ENCODE measurements around the gene UBN2.

Gene UBN2

GRCh38 chr7:139286144-139286543, 55.1 kb downstream of the UBN2 start (continued):
- TF ChIP-seq ZEB2 (tag by site-specific recombination; IDR thresholded peaks at IDR 0.05): no peak
- TF ChIP-seq HOXC10 (CRISPR knock-in tag; IDR thresholded peaks at IDR 0.05): no peak
- TF ChIP-seq REPIN1 (tag by site-specific recombination; IDR thresholded peaks at IDR 0.05; ENCODE audit: low read depth): no peak
- no peak for TF ChIP-seq ZNF324 (tag by site-specific recombination; IDR thresholded peaks at IDR 0.05)
- no peak for TF ChIP-seq ZNF777 (tag by site-specific recombination; IDR thresholded peaks at IDR 0.05; ENCODE audit: borderline replicate concordance)
- no peak for TF ChIP-seq HOXD13 (CRISPR knock-in tag; IDR thresholded peaks at IDR 0.05; ENCODE audit: borderline replicate concordance)
- no peak for TF ChIP-seq KLF9 (tag by site-specific recombination; IDR thresholded peaks at IDR 0.05; ENCODE audit: low read depth)
- no peak for TF ChIP-seq ZFP41 (tag by site-specific recombination; IDR thresholded peaks at IDR 0.05; ENCODE audit: borderline replicate concordance)

DNA sequence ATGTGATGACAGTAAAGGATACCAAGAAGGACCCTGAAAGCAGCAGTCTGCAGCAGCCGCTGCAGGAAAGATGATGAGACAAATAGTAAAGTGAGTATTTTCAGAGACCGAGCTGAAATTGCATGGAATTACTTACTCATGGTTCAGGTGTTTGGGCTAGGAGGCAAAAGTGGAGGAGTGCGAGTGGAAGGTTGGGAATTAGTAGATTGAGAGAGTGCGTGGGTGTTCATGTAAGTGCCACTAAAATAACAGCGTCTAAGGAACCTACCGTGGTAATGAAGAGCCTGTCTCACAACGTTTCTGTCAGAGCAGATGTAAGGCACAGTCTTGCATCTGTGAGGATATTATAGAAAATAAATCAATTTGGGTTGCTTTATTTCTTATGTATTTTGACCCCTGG, 61.8 kb downstream of the UBN2 start:
- no peaks in the 10 kb centered on the region for H3K9me3 ChIP-seq (ENCODE audit: control insufficient read depth, insufficient read depth, low read depth, low read length)
- ChIA-PET CTCF (no interaction called here), POLR2A (no interaction called here)
- no peak overlapping the region for H3K27ac ChIP-seq (ENCODE audit: extremely low read depth, low read depth, low read length)
- no peak overlapping the region for H3K4me3 ChIP-seq (ENCODE audit: low read depth, low read length)
- H3K4me1 ChIP-seq (ENCODE audit: control insufficient read depth, insufficient read depth, low read length): no peaks in the 10 kb centered on the region
- H3K36me3 ChIP-seq (ENCODE audit: control insufficient read depth in 2 of 2, insufficient read depth in 1 of 2, low read length in 2 of 2): peaks cover 0 to 18% of the 10 kb centered on the region in 2 experiments; a peak in 1 of 3 replicates
- peak; percentile 19; the same call in 1 of the 2 replicates for TF ChIP-seq ZFHX2 (tag by site-specific recombination; conservative IDR thresholded peaks at IDR 0.05)
- TF ChIP-seq SALL2 (tag by site-specific recombination; IDR thresholded peaks at IDR 0.05; ENCODE audit: borderline replicate concordance): no peak
- TF ChIP-seq EGR2 (tag by site-specific recombination; IDR thresholded peaks at IDR 0.05; ENCODE audit: low read depth): 0 out of 2 replicates have a peak, but pooled peaks have one; percentile 24

GRCh38 chr7:139293534-139293933, 62.5 kb downstream of the UBN2 start:
- ChIA-PET POLR2A (interaction anchor here (0.7 kb wide), 1 partner anchor 371 kb away, joined by 3 read pairs; no protein-coding TSS in a partner anchor), CTCF (no interaction called here)
- H3K4me3 ChIP-seq (ENCODE audit: low read depth, low read length): no peak overlapping the region
- no peak overlapping the region for H3K27ac ChIP-seq (ENCODE audit: extremely low read depth, low read depth, low read length)
- no peaks in the 10 kb centered on the region for H3K9me3 ChIP-seq (ENCODE audit: control insufficient read depth, insufficient read depth, low read depth, low read length)
- TF ChIP-seq ZNF571 (tag by site-specific recombination; IDR thresholded peaks at IDR 0.05) (no peak), ZNF394 (tag by site-specific recombination; IDR thresholded peaks at IDR 0.05; ENCODE audit: borderline replicate concordance) (no peak), ZNF596 (tag by site-specific recombination; IDR thresholded peaks at IDR 0.05) (no peak), BCL11B (tag by site-specific recombination; IDR thresholded peaks at IDR 0.05; ENCODE audit: low read depth) (no peak), ZNF341 (tag by site-specific recombination; IDR thresholded peaks at IDR 0.05; ENCODE audit: low read depth) (no peak), ZNF670 (tag by site-specific recombination; IDR thresholded peaks at IDR 0.05; ENCODE audit: low read depth) (no peak), YY2 (tag by site-specific recombination; IDR thresholded peaks at IDR 0.05) (no peak)
- TF ChIP-seq, protein P1, sequence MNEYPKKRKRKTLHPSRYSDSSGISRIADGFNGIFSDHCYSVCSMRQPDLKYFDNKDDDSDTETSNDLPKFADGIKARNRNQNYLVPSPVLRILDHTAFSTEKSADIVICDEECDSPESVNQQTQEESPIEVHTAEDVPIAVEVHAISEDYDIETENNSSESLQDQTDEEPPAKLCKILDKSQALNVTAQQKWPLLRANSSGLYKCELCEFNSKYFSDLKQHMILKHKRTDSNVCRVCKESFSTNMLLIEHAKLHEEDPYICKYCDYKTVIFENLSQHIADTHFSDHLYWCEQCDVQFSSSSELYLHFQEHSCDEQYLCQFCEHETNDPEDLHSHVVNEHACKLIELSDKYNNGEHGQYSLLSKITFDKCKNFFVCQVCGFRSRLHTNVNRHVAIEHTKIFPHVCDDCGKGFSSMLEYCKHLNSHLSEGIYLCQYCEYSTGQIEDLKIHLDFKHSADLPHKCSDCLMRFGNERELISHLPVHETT (tag by site-specific recombination; IDR thresholded peaks at IDR 0.05): no peak
- no peaks in the 10 kb centered on the region for H3K4me1 ChIP-seq (ENCODE audit: control insufficient read depth, insufficient read depth, low read length)
- peaks cover 0 to 20% of the 10 kb centered on the region in 2 experiments; a peak in 1 of 3 replicates for H3K36me3 ChIP-seq (ENCODE audit: control insufficient read depth in 2 of 2, insufficient read depth in 1 of 2, low read length in 2 of 2)

DNA sequence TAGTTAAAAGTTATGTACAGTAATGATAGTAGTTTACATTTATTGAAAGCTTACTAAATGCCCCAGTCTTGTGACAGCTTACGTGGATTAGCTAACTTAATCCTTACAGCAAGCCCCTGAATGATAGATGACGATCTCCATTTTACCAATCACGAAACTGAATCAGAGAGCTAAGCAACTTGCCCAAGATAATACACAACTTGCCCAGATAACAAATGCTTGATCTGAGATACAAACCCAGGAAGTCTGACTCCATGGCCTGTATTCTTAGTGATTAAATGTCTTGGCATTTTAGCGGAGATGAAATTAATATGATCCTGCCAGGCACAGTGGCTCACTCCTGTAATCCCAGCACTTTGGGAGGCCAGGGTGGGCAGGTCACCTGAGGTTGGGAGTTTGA, 63.2 kb downstream of the UBN2 start:
- Histone ChIP-seq H3K9me3 (ENCODE audit: control insufficient read depth, insufficient read depth, low read depth, low read length) (no peaks in the 10 kb centered on the region), H3K4me1 (ENCODE audit: control insufficient read depth, insufficient read depth, low read length) (no peaks in the 10 kb centered on the region), H3K27ac (ENCODE audit: extremely low read depth, low read depth, low read length) (no peak overlapping the region), H3K36me3 (ENCODE audit: control insufficient read depth in 2 of 2, insufficient read depth in 1 of 2, low read length in 2 of 2) (peaks cover 0 to 26% of the 10 kb centered on the region in 2 experiments; a peak in 1 of 3 replicates), H3K4me3 (ENCODE audit: low read depth, low read length) (no peak overlapping the region)
- ChIA-PET CTCF (interaction anchor here (0.7 kb wide), 1 partner anchor 162 kb away, joined by 3 read pairs; no protein-coding TSS in a partner anchor), POLR2A (no interaction called here)
- TF ChIP-seq YY2 (tag by site-specific recombination; IDR thresholded peaks at IDR 0.05): no peak
- TF ChIP-seq HIC1 (tag by site-specific recombination; IDR thresholded peaks at IDR 0.05): no peak
